Pancreas (tissue), 10 donors: ENCODE measurements around the gene BCAS3. TPM values are rescaled to one million over a fixed set of nuclear protein-coding genes. Genes with fewer than 3 reads are reported as not detected.

Source experiments
- ATAC-seq, 4 donors: fragments of 200-7000 bp; cut with Tn5 transposase; one replicate each; pipeline versions ENCODE4 v1.8.0 to v1.9.1; 2020; ENCODE audit warnings: mild to moderate bottlenecking in 4 of 4, moderate library complexity in 4 of 4
- DNase-seq, 6 donors: peaks; one replicate each; pipeline ENCODE4 v3.0.0-alpha.2; 2020
- FAIRE-seq: peaks from 2 replicates; lab custom pipeline; 2012; peaks lifted over from hg19 to GRCh38; lab: Jason Lieb, UNC
- H3K27ac ChIP-seq, 4 donors: fragments of 200-600 bp; sonication (generic); 1 replicate in 3 of 4; 2 replicates in 1 of 4; pipeline versions ENCODE4 v1.5.0 to v1.8.0; 2020
- H3K27me3 ChIP-seq, 4 donors: fragments of 200-600 bp; one replicate each; pipeline ENCODE4 v1.8.0; 2021
- H3K36me3 ChIP-seq, 3 donors: fragments of 200-600 bp; sonication (generic) in 1 of 3; one replicate each; pipeline versions ENCODE4 v1.5.0 to v1.8.0; 2020 to 2021
- H3K4me1 ChIP-seq, 3 donors: fragments of 200-600 bp; one replicate each; pipeline ENCODE4 v1.8.0; 2021
- H3K4me3 ChIP-seq, 4 donors: fragments of 200-600 bp; sonication (generic) in 2 of 4; one replicate each; pipeline versions ENCODE4 v1.5.0 to v1.8.0; 2020 to 2021
- H3K9me3 ChIP-seq, 4 donors: fragments of 200-600 bp; one replicate each; pipeline ENCODE4 v1.8.0; 2021
- WGBS, 2 donors: extraction: QIAGEN DNeasy Blood & Tissue Kit; methylation state at CpG; one replicate each; pipeline ENCODE4 v1.1.7; 2013; 5-methylcytosine and 5-hydroxymethylcytosine counted together
- intact Hi-C, 3 donors: fragments of 100-400 bp; cut with DNase I; formaldehyde crosslinking; loops; one replicate each; pipeline versions ENCODE4 v1.11.1 to v1.14.2; 2022
- polyA plus RNA-seq, 2 donors: library from polyadenylated mRNA; stranded (reverse); fragments of 200-250 nt; gene quantifications; one replicate each; pipeline ENCODE4 v1.2.3, GENCODE V29; 2013
- total RNA-seq, 6 donors: library from RNA; stranded (reverse); fragmentation: NEBNext Ultra II Directional in 4 of 6; extraction: Animal tissue kit (Norgen Biotek cat#: 25700) in 4 of 6; gene quantifications; one replicate each; pipeline versions ENCODE4 v1.2.1 to v1.2.4, GENCODE V29; 2021 to 2023
- TF ChIP-seq, protein P1 (sequence below), 4 donors: fragments of 200-600 bp; sonication (generic) in 3 of 4; IDR thresholded peaks; one replicate each; pipeline versions ENCODE4 v1.5.0 to v1.8.0; 2021; ENCODE audit warnings: antibody characterized with exemption in 4 of 4
- donor health status: healthy with polysubstance abuse.
- donor health status: DM: no; HTN: no; CAD: no; lungs with moderate emphysema.
- donor health status: DM: no; HTN: no; CAD: no.
- donor health status: control.
- donor health status: control.
- donor health status: Bipolar disorder and iron deficiency.
- donor health status: DM: yes; HTN: yes; CAD: no.
- donor health status: DM: no; HTN: no; CAD: no.
- donor health status: DM: no; HTN: no; CAD: no.
- donor health status: DM: yes; HTN: yes; CAD: no.

The BCAS3 gene
- total and polyA plus RNA-seq, 8 donors: 4.6 to 27.7 (median 13.2) TPM

DNA sequence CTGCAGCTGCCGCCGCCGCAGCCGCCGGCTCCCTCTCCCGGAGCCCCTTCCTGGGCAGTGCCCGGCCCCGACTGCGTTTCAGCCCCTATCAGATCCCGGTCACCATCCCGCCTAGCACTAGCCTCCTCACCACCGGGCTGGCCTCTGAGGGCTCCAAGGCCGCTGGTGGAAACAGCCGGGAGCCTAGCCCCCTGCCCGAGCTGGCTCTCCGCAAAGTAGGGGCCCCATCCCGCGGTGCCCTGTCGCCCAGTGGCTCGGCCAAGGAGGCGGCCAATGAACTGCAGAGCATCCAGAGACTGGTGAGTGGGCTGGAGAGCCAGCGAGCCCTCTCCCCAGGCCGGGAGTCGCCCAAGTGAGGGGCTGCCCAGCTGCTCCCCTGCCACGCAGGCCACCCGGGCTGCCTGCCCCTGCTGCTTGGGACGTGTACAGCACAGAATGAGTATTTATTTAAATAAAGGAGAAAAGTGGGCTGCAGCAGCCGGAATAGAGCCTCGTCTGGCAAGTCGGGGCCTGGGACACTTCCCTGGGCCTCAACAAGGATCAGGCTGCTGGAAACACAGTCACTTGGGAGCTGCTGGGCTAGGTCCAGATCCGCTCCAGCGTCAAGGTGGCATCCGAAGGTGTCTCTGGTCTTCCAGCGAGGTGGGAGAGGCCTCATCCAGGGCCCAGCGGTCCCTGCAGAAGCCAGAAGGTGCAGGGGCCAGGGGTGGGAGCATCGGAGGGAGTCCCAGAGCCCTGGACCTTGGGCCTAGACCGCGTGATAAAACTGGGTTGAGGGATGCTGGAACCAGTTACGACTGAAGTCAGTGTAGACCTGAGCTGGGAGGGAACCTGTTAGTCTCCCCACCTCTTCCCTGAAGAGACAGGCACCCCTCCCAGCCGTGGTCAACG is 730.7 kb downstream of the BCAS3 start:
- peak in 2 of 6 donors; percentile 53 to 69 for DNase-seq
- H3K27ac ChIP-seq: no peak overlapping the region
- no peak for FAIRE-seq
- peaks cover 0 to 27% (median 10%) of the 10 kb centered on the region in 4 donors for H3K27me3 ChIP-seq
- TF ChIP-seq, protein P1, sequence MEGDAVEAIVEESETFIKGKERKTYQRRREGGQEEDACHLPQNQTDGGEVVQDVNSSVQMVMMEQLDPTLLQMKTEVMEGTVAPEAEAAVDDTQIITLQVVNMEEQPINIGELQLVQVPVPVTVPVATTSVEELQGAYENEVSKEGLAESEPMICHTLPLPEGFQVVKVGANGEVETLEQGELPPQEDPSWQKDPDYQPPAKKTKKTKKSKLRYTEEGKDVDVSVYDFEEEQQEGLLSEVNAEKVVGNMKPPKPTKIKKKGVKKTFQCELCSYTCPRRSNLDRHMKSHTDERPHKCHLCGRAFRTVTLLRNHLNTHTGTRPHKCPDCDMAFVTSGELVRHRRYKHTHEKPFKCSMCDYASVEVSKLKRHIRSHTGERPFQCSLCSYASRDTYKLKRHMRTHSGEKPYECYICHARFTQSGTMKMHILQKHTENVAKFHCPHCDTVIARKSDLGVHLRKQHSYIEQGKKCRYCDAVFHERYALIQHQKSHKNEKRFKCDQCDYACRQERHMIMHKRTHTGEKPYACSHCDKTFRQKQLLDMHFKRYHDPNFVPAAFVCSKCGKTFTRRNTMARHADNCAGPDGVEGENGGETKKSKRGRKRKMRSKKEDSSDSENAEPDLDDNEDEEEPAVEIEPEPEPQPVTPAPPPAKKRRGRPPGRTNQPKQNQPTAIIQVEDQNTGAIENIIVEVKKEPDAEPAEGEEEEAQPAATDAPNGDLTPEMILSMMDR (IDR thresholded peaks at IDR 0.05): no peak
- H3K9me3 ChIP-seq: no peaks in the 10 kb centered on the region
- no peak for ATAC-seq
- intact Hi-C loops: no loop called here
- peaks cover 0 to 17% (median 5%) of the 10 kb centered on the region in 3 donors for H3K4me1 ChIP-seq
- no peaks in the 10 kb centered on the region for H3K36me3 ChIP-seq
- WGBS, 2 donors: 62% methylated on average over 41 of the region's 41 CpGs
- peak overlapping the region in 1 of 4 donors; percentile 53 for H3K4me3 ChIP-seq

DNA sequence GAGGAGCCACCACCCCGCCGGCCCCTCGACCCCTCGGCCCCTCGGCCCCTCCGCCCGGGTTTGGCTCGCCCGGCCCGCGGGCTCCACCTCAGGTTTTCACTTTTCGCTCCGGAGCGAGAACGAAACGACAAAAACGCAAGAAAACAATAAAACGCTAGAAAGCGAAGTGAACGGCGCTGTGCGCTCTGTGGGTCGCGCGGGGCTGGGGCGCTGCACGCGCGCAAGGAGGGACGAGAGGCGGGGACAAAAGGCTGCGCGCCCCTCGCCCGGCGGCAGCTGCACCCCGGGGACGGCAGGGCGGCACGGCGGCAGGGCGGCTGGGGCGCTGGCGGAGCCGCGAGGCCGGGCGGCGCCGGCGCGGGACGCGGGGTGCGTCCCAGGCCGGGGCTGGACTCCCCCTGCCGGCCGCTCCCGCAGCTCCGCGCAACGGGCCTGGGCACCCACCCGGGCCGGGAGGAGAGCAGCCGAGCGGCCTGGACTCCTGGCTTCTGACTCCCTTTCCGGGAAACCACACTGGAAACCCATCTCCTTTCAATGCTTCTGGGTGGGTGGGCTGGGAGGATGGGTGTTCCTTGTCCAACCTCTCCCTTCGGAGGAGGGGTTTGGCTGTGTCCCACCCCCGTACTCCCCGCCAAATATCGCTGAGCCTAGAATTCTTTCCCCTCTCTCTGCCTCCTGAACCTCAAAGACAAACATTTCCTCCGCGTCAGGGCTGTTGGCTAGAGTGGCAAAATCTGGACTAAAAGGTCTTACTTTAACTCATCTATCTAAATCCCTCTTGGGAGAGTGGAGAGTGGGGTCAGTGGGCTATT is 731.9 kb downstream of the BCAS3 start:
- no peak for FAIRE-seq
- ATAC-seq: peak in 3 of 4 donors; percentile 34 to 55 (median 39)
- Histone ChIP-seq H3K9me3 (no peaks in the 10 kb centered on the region), H3K27ac (no peak overlapping the region), H3K4me1 (peaks cover 0 to 14% (median 5%) of the 10 kb centered on the region in 3 donors), H3K4me3 (peak overlapping the region; percentile 15 to 53 (median 34)), H3K27me3 (peaks cover 0 to 15% (median 4%) of the 10 kb centered on the region in 4 donors), H3K36me3 (no peaks in the 10 kb centered on the region)
- peak in 3 of 6 donors; percentile 47 to 85 (median 79) for DNase-seq
- intact Hi-C loops: loop anchor here in 2 of 3 donors (10.0 kb wide), 2 partner anchors 145 to 425 kb away; no protein-coding TSS in a partner anchor
- TF ChIP-seq, protein P1 (IDR thresholded peaks at IDR 0.05): peak in 3 of 4 donors; percentile 6 to 23 (median 10)
- WGBS, 2 donors: 1 to 2% methylated on average over 68 to 73 of the region's 73 CpGs

DNA sequence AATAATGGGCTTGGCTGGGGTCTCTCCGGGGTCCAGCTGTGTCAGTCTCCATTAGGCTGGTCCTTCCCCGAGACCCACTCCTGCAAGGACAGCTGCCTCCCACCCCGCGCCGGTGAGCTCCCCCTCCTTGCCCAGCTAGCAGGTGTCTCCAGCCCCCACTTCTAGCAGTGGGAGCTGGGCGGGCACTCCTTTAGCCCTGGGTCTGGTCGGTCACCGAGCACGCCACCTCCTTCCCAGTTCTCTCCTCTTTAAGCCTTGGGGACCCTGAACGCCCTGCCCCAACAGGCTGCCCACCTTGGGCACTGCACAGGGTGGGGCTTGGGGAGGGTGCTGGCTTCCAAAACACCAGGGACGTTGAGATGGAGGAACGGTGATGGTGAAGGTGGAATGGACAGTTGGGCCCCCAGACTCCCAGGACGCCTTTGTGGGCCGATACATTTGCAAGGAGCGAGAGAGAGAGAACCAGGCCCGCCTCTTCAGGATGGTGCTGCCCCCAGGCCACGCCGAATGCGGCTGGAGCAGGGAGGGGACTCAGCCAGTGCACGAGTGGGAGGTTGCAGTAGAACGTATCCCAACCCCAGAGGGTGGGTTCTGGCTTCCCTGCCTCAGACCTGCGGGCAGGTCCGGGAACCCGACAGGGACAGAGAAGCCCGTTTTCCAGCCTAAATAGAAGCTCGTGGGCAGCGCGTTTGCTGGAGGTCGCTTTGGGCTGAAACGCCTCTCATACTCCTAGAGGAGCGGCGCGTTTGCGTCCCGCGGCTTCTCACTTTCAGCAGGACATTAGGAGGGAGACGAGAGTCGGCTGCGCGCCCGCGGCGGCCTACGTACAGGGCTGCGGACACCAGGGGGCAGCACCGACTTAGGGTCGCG is 732.7 kb downstream of the BCAS3 start:
- Histone ChIP-seq H3K9me3 (no peaks in the 10 kb centered on the region), H3K27me3 (peaks cover 0 to 12% (median 3%) of the 10 kb centered on the region in 4 donors), H3K4me3 (peak overlapping the region in 1 of 4 donors; percentile 57), H3K36me3 (no peaks in the 10 kb centered on the region), H3K27ac (no peak overlapping the region), H3K4me1 (peaks cover 0 to 14% (median 5%) of the 10 kb centered on the region in 3 donors)
- peak in 4 of 6 donors; percentile 27 to 86 (median 74) for DNase-seq
- FAIRE-seq: no peak
- WGBS, 2 donors: 28 to 32% methylated on average over 44 to 48 of the region's 48 CpGs
- intact Hi-C loops: loop anchor here in 2 of 3 donors (10.0 kb wide), 2 partner anchors 144 to 424 kb away; no protein-coding TSS in a partner anchor
- TF ChIP-seq, protein P1 (IDR thresholded peaks at IDR 0.05): no peak
- peak in 3 of 4 donors; percentile 15 to 46 (median 30) for ATAC-seq

DNA sequence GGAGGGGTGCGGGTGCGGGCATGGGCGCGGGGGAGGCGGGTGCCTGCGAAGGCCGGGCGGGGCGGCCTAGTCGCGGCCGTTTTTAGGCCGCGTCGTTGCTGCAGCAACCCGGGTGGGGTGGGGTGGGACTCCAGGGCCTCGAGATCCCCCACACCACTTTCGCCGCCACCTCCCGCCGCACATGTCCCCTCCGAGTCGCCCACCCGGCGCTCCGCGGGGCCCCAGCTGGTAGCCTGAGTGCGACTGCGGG is 733.3 kb downstream of the BCAS3 start:
- DNase-seq (no peak), ATAC-seq (no peak), FAIRE-seq (no peak)
- intact Hi-C loops: loop anchor here in 2 of 3 donors (10.0 kb wide), 2 partner anchors 144 to 424 kb away; no protein-coding TSS in a partner anchor
- 4 to 17% methylated on average over 9 to 29 of the region's 29 CpGs for WGBS, 2 donors
- Histone ChIP-seq H3K27ac (peak overlapping the region in 2 of 4 donors; percentile 4 to 57), H3K9me3 (no peaks in the 10 kb centered on the region), H3K27me3 (peaks cover 0 to 12% (median 3%) of the 10 kb centered on the region in 4 donors), H3K4me3 (peak overlapping the region in 3 of 4 donors; percentile 51 to 63 (median 57)), H3K36me3 (no peaks in the 10 kb centered on the region), H3K4me1 (peaks cover 0 to 14% (median 5%) of the 10 kb centered on the region in 3 donors)
- TF ChIP-seq, protein P1 (IDR thresholded peaks at IDR 0.05): no peak
